Natural killer cell (primary cell): ENCODE data around the gene AATK. TPM values are rescaled to one million over a fixed set of nuclear protein-coding genes. Genes with fewer than 3 reads are reported as not detected.

Source experiments
- ATAC-seq, 3 donors: fragments of 150-1000 bp in 2 of 3; fragments of 200-7000 bp in 1 of 3; cut with Tn5 transposase; 1 replicate in 1 of 3; 2 replicates in 2 of 3; pipeline ENCODE4 v1.10.0; 2021; ENCODE audit warnings: mild to moderate bottlenecking in 2 of 3, moderate library complexity in 2 of 3
- DNase-seq, 2 donors: peaks; one replicate each; pipeline versions ENCODE4 v3.0.0 to v3.0.0-alpha.2; 2013 to 2021; ENCODE audit warnings: mixed read lengths in 1 of 2
- H3K27ac ChIP-seq: one replicate; pipeline ENCODE4 v1.5.1; 2013; ENCODE audit warnings: mild to moderate bottlenecking, low read length
- H3K27me3 ChIP-seq: one replicate; pipeline ENCODE4 v1.6.1; 2013; ENCODE audit warnings: low read length; ENCODE audit not compliant: control insufficient read depth, insufficient read depth
- H3K36me3 ChIP-seq: one replicate; pipeline ENCODE4 v1.6.1; 2013; ENCODE audit warnings: low read length; ENCODE audit not compliant: control insufficient read depth, insufficient read depth
- H3K4me1 ChIP-seq: one replicate; pipeline ENCODE4 v1.6.1; 2013; ENCODE audit warnings: low read length; ENCODE audit not compliant: control insufficient read depth, insufficient read depth
- H3K4me3 ChIP-seq: one replicate; pipeline ENCODE4 v1.5.1; 2013; ENCODE audit warnings: low read length
- H3K9me3 ChIP-seq: one replicate; pipeline ENCODE4 v1.6.1; 2013; ENCODE audit warnings: low read length; ENCODE audit not compliant: control insufficient read depth, insufficient read depth
- H3K27ac Mint-ChIP-seq, 2 donors: one replicate each; pipeline ENCODE4 v1.8.0; 2022; ENCODE audit warnings: mild to moderate bottlenecking in 2 of 2, mixed read lengths in 2 of 2, moderate library complexity in 1 of 2
- H3K27me3 Mint-ChIP-seq, 2 donors: one replicate each; pipeline ENCODE4 v1.8.0; 2022; ENCODE audit warnings: low read depth in 2 of 2, mixed read lengths in 2 of 2
- H3K36me3 Mint-ChIP-seq: one replicate; pipeline ENCODE4 v1.8.0; 2022; ENCODE audit warnings: mixed read lengths
- H3K4me1 Mint-ChIP-seq, 2 donors: one replicate each; pipeline ENCODE4 v1.8.0; 2022; ENCODE audit warnings: mixed read lengths in 2 of 2
- H3K4me3 Mint-ChIP-seq: one replicate; pipeline ENCODE4 v1.8.0; 2022; ENCODE audit warnings: mild to moderate bottlenecking, moderate library complexity, mixed read lengths
- H3K9me3 Mint-ChIP-seq, 2 donors: one replicate each; pipeline ENCODE4 v1.8.0; 2022; ENCODE audit warnings: mixed read lengths in 2 of 2
- CTCF ChIP-seq: fragments of 200-600 bp; IDR thresholded peaks from one replicate; pipeline ENCODE4 v1.8.0; 2022; ENCODE audit warnings: antibody characterized with exemption
- WGBS: methylation state at CpG from one replicate; pipeline ENCODE4 v1.1.7; 2013; ENCODE audit warnings: missing lambda C conversion rate; ENCODE audit not compliant: insufficient coverage; 5-methylcytosine and 5-hydroxymethylcytosine counted together
- intact Hi-C: fragments of 100-400 bp; cut with micrococcal nuclease; formaldehyde crosslinking; loops from one replicate; pipeline ENCODE4 v1.14.2; 2022
- total RNA-seq, 4 donors: library from RNA; stranded (reverse); fragments of 120-200 nt in 1 of 4; gene quantifications; one replicate each; pipeline versions ENCODE4 v1.2.3 to v1.2.4, GENCODE V29; 2013 to 2022

Gene AATK
- total RNA-seq, 3 donors from 2014 or later (not counting 1 experiment from before 2014, with no cell fraction given) = 8.5 to 13.7 (median 10.4) TPM

- Mint-ChIP-seq H3K36me3 (no peaks in the 10 kb centered on the region), H3K4me3 (no peak overlapping the region), H3K9me3 (no peaks in the 10 kb centered on the region), H3K4me1 (no peaks in the 10 kb centered on the region), H3K27ac (no peak overlapping the region), H3K27me3 (no peaks in the 10 kb centered on the region)
- Histone ChIP-seq H3K4me3 (no peak overlapping the region), H3K27me3 (no peaks in the 10 kb centered on the region), H3K9me3 (no peaks in the 10 kb centered on the region), H3K4me1 (no peaks in the 10 kb centered on the region), H3K27ac (no peak overlapping the region), H3K36me3 (no peaks in the 10 kb centered on the region)
- intact Hi-C loops = no loop called here
- TF ChIP-seq CTCF = peak; percentile 22
- DNase-seq = peak in 1 of 2 donors; percentile 39
- peak; percentile 60 to 78 (median 61) for ATAC-seq
- WGBS = 81% methylated on average over 26 of the region's 27 CpGs
Observed at GRCh38 chr17:81200695-81201580, 34.9 kb upstream of the AATK start.

GRCh38 chr17:81200201-81200600, 34.2 kb upstream of the AATK start:
- no peak overlapping the region for H3K27ac Mint-ChIP-seq
- WGBS = 97% methylated on average over 18 of the region's 18 CpGs
- no peaks in the 10 kb centered on the region for H3K9me3 Mint-ChIP-seq
- DNase-seq (no peak), ATAC-seq (no peak)
- Histone ChIP-seq H3K27me3 (no peaks in the 10 kb centered on the region), H3K4me1 (no peaks in the 10 kb centered on the region), H3K9me3 (no peaks in the 10 kb centered on the region), H3K36me3 (no peaks in the 10 kb centered on the region), H3K4me3 (no peak overlapping the region), H3K27ac (no peak overlapping the region)
- no peaks in the 10 kb centered on the region for H3K4me1 Mint-ChIP-seq
- H3K4me3 Mint-ChIP-seq = no peak overlapping the region
- TF ChIP-seq CTCF = no peak
- no peaks in the 10 kb centered on the region for H3K36me3 Mint-ChIP-seq
- H3K27me3 Mint-ChIP-seq = no peaks in the 10 kb centered on the region
- intact Hi-C loops = no loop called here

- H3K4me3 ChIP-seq = no peak overlapping the region
- no peaks in the 10 kb centered on the region for H3K4me1 Mint-ChIP-seq
- H3K27me3 Mint-ChIP-seq = no peaks in the 10 kb centered on the region
- H3K9me3 ChIP-seq = no peaks in the 10 kb centered on the region
- H3K27ac Mint-ChIP-seq = no peak overlapping the region
- H3K4me1 ChIP-seq = no peaks in the 10 kb centered on the region
- no peak for ATAC-seq
- 96% methylated on average over 18 of the region's 18 CpGs for WGBS
- no peaks in the 10 kb centered on the region for H3K9me3 Mint-ChIP-seq
- no peaks in the 10 kb centered on the region for H3K36me3 ChIP-seq
- no peaks in the 10 kb centered on the region for H3K27me3 ChIP-seq
- intact Hi-C loops = no loop called here
- no peak for DNase-seq
- H3K27ac ChIP-seq = no peak overlapping the region
- H3K4me3 Mint-ChIP-seq = no peak overlapping the region
- no peak for TF ChIP-seq CTCF
- no peaks in the 10 kb centered on the region for H3K36me3 Mint-ChIP-seq
Observed at GRCh38 chr17:81199482-81199830, 33.4 kb upstream of the AATK start.
